HG02610 (cell line): ENCODE results near the gene PNPLA1.

Experiments used
- ATAC-seq: cut with Tn5 transposase; IDR thresholded peaks from one replicate; pipeline ENCODE4 v1.9.1; 2021; ENCODE audit warnings: mild to moderate bottlenecking, moderate library complexity; ENCODE audit not compliant: unreplicated experiment

The PNPLA1 gene

DNA sequence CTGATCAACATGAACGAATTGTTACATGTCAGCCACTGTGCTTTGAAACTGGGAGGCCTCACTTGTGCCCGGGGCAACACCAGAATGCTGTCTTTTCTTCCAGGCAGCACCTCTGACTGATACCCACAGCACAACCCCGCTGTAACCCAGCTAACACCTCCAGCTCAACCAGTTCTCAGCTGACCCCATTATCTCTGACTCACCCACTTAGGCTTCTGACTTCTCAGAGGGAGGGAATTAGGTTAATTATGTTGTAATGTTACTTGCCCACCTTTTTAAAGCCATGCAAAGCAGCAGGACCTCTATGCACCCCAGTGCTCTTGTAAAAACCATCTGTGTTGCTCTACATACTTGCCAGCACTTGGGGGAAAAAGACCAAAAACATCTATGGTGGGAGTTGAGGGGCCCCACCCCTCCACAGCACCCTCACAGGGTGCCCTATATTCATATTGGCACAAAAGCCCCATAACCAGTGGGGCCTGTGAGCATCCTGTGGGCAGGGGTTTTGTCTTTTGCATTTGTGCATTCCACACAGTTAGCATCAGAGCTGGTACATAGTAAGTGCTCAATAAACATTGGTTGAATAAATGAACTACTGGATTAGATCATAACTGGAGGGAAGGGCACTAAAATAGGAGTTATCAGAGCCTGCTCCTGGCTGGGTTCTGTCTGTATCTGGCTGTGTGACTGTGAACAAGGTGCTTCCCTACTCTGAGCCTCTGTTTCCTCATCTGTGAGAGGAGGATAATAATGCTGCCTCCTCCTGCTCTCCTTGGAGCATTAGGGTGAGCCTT, 44.6 kb downstream of the PNPLA1 start:
- ATAC-seq = no peak

DNA sequence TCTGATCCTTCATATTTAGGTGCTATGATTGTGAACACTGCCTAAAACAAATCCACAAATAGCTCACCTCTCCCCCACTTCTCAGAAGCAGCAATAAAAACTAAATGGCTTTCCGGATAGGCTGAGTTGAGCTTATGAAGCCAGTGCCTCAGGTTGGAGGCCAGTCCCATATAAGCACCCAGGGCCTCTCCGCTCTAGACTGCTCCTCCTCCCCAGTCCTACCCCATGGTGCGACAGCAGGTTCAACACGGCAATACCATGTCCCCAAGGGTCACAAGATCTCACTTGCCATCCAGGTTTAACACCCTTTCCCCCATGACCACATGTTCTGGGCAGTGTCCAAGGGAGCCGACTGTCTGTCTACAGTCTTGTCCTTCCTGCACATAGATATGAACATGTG, 46.1 kb downstream of the PNPLA1 start:
- ATAC-seq = no peak

DNA sequence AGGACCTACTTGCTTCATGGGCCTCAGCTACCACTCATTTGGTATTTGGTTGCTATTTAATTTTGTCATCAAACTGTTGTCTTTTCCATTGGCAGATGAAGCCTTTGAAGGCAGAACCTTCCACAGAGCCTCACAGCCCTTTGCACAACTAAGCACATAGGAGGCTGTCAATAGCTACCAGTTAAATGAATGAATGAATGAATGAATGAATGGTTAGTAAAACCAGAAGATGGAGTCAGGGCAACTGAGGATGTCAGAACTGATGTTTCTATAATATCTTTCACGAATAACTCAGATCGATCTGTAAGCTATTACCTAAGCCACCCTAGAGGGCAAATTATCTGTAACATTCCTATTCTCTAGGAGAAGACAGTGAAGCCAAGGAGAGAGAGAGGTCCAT, 47.8 kb downstream of the PNPLA1 start:
- no peak for ATAC-seq

DNA sequence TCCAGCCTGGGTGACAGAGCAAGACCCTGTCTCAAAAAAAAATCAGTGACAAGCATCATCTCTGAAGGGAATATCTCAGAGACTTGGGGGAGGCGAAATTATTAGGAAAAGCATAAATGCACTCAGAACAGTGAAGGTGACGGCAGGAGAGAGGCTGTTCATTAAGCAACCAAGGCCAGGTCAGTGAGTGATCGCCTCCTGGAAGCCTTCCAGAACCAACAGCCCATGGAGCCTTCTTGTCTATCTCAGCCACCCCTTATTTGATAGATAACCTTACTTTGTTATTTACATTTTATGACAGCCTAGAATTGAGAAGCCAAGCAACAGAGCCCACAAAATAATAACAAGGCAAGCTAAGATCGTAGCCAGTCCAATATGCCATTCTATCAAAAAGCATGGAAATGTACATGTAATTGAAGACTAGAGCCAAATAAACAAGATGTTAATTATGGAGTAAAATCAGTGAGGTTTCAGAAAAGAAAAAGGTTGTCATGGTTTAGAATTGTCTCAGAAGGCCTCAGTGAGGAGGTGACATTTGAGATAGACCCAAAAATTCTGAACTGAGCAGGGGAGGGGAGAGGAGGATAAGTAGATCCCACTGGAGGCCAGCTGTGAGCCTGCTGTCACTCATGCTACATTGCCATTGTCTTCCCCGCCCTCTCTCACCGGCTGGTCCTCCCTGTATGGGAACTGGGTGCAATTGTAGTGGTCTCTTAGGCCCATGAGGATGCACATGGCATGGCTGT, 49.0 kb downstream of the PNPLA1 start:
- no peak for ATAC-seq

DNA sequence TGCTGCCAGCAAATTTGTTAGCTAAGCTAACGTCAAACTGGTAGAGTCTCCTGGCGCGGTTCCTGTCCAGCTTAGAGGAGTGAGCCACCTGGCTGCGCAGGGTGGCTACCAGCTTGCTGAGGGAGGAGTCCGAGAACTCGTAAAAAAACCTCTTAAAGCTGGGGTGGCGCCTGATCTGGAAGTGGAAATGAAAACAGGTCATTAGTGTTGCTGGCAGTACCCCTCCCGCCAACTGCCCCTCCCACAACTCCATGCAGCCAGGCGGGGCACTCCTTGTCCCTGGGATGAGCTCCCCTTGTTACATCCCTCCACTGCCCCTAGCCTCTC, 49.5 kb downstream of the PNPLA1 start:
- ATAC-seq = no peak

DNA sequence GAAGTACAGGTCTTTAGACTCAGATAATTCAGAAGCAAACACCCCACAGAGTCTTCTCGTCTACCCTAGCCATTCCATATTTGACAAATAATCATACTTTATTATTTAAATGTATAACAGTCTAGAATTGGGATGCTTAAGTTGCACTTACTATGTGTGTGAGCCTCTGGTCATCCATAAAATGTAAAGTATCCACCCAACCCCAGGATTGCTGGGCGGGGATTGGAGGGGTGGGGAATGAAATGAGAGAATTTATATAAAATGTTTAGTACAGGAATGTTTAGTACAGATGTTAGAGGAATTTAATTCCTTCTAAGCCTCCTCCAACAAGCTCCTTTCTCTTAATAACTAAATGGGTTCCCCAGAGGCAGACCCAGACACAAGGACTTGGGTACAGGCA, 50.0 kb downstream of the PNPLA1 start:
- no peak for ATAC-seq

DNA sequence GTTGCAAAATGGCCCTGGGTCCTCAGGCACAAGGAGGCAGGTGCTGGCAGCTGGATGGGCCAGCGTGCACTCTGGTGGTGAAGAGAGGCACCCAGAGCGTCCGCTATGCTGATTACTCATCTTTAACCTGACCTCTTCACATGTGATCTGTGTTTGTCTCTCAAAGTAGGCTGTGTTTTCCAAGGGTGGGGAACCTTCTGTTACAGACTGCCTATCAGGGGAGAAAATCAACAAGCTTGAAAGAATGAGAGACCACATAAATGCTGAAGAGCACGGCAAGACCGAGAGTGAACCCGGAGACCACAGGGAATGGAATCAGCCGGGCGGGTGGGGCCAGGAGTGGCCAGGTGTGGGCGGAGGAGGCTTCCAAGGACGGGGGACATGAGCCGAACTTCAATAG, 50.6 kb downstream of the PNPLA1 start:
- ATAC-seq = no peak

DNA sequence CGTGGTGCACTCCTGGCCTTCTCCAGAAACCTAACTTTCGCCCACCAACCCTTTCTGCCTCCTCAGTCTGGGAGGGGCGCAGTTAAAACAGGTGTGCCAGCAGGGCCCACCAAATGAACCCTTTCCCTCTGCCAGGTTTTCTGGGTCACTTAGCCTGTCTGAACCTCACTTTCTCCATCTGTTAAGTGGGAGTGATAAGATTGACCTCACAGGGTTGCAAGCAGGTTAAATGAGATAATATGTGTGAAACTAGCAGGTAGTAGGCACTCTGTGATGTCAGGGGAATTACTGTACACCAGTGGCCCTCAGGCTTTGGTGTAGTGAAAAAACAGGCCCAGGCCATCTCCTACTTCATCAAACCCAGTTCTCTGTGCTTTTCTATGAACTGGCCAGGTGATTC, 52.7 kb downstream of the PNPLA1 start:
- no peak for ATAC-seq

DNA sequence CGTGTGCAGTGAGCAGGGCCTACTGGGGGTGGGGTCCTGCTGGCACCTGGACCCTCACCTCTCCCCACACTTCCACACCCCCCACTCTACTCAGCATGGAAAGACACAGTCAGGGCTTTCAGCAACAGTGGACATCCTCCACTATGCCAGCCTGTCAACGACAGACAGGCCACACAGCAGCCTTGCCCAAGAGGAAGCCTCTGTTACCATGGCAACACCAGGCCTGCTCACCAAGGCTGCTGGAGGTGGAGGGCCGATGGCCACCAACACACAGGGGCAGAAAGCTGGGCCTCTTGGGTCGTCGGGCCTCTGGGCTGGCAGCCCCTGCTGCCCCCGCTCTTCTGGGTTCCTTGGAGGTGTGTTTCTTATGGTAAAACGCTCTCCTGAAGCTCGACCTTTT, 53.2 kb downstream of the PNPLA1 start:
- no peak for ATAC-seq

DNA sequence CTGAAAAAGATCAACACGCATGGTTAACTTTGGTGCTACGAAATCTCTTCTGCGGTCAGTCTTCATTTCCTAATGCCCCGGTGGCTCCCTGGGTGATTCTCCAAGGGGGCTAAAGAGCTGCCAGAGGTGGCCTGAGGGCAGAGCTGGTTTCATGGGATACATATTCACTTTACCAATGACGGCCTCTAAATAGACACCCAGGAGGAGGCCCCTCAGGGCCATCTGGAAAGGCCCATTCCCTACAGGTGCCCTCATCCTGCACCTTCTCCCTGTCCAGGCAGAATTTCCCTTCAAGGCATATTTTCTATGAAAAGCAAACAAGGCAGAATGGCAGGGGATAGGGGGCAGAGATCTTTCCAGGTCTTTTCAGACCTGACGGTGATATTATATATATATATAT, 54.3 kb downstream of the PNPLA1 start:
- no peak for ATAC-seq

DNA sequence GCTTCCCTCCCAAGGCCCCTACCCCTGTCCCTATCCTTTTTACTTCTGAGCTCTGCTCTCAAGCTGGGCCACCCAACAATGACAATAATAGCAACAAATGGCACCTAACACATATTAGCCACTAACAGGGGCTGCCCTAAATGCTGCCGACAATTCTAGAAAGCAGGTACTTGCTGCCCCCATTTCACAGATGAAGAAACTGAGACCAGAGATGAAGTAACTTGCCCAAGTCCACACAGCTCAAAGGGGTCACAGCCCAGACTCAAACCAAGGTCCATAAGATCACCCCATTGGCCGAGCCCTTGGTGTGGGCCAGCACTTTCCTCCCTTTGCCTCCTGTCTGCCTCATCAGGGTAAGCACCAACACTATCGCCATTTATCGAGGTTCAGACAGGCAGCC, 54.9 kb downstream of the PNPLA1 start:
- ATAC-seq = no peak

DNA sequence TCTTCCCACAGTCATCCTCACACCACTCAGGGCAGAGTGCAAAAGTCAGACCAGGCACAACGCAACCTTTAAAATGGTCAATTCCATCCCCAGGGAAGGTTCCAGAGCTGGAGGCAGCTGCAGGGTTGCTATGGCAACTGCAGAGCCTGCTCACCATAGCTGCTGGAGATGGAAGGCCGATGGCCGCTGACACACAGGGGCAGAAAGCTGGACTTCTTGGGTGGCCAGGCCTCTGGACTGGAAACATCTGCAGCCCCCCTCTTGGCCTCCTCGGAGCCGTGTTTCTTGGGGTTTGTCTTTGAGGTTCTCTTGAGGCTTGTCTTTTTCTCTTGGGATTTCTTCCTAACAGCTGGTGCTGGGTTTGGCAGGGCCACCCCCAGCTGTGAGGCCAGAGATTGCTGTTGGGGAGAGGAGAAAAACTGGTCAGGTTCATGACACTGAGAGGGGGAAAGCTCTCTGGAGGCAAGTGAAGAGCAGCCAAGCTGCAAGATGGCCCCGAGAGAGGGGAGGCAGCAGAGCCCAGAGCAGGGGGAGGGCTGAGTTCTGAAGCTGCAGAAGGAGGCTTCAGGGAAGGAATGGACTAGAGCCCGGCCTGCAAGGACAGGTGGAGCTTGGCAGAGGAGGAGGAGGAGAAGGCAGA, 56.6 kb downstream of the PNPLA1 start:
- no peak for ATAC-seq

DNA sequence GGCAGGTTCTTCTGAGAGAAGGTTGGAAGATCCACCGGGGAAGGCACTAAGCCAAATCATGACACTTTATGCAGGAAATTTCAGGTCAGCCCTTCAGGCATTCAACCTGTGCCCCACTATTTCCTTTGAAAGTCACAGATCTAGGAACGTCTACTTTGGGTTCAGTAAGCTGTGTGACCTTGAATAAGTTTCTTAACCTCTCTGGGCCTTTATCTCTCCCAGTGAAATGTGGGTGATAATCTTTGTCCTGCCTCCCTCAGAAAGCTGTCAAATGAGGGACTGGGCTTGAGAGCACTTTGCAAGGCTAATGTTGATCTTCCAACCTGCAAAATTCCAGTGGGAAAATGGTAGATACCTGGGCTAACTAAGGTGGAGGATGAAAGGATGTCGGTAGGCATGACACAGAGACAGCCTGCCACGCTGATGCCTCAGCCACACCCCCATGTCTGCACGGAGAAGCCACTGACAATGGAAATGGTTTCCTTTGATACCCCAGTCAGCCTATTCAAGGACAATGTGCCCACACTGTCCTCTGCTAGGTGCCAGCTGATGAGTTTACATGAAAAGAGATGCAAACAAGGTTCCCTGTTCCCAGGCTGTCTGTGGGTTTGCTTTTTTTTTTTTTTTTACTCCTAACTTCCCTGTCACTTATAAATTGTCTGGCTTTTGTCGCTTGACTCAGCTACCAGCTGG, 57.5 kb downstream of the PNPLA1 start:
- ATAC-seq = no peak

DNA sequence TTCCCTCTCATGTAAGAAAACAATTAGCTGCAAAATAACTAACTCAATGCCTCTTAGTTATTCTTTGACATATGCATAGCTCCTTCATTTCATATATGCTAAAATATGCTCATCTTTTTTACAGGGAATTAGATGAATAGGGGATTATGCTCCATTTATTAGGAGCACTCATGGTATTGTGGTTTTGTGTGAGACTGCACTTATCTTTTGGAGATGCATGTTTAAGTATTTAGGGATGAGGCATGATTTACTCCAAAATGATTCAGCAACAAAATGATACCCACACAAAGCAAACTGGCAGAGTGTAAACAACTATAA, 58.0 kb downstream of the PNPLA1 start:
- no peak for ATAC-seq

DNA sequence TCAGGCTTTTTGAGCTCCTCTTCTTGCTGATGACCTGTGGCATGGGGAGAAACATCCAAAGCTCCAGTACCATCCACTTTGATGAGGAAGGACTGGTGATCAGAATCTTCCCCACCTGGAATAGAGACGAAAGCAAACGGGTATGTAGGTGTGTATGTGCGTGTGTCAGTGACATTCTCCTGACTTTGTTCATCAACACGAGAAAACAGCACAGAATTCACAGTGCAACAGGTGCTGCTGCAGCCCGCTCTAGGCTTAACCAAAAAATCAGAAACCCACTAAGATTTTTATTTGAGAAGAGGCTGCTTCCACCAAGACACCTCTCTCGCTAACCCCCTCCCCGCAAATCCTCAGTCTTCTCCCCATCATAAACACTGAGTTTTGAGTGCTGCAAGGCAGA, 58.7 kb downstream of the PNPLA1 start:
- no peak for ATAC-seq

DNA sequence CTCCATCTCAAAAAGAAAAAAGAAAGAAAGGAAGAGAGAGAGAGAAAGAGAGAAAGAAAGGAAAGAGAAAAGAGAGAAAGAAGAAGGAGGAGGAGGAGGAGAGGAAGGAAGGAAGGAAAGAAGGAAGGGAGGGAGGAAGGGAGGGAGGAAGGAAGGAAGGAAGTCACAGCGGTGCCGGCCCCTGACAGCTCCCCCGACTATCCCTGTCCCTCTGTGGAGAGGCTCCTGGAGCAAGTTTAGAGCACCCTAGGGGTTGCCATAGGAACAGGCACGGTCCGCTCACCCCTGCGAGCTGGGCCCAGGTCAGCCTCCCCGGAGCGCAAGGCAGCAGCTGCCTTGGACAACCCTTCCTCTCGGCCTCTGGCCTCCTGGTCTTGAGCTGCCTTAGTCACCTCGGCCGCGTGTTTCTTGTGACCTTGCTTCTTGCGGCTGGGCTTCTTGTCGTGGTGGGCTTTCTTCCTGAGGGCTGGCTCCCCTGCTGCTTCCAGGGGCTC, 60.0 kb downstream of the PNPLA1 start:
- no peak for ATAC-seq

DNA sequence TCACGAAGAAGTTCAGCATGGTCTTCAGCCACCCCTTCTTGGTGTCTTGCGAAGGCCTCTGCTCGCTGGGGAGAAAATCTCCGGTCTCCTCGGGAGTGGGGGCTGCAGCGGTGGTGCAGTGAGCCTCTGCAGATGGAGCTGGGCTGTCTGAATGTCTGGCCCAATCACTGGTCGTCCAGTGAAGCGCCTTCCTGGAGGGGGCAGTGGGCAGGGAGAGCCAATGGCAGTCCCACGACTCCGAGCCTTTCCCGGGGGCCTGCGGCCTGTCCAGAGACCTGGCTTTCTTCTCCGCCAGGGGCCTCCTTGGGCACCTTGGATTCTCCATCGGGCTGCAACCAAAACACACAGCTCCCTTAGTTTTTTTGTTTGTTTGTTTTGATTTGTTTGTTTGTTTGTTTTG, 60.5 kb downstream of the PNPLA1 start:
- no peak for ATAC-seq

DNA sequence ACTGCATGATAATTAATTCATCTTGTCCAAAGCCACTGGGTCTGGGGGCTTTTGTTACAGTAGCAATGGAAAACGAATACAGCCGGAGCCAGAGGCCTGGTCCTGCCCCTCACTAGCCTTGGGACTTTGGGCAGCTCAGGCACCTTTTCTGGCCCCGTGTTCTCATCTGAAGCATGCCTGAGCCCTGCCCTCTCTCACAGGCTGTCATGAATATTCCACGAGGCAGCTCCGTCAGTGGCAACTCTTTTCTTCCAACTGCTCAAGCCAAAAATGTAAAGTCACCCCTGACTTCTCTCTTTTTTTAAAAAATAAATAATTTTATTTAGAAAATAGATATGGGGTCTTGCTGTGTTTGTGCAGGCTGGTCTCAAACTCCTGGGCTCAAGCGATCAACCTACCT, 61.5 kb downstream of the PNPLA1 start:
- ATAC-seq = no peak

DNA sequence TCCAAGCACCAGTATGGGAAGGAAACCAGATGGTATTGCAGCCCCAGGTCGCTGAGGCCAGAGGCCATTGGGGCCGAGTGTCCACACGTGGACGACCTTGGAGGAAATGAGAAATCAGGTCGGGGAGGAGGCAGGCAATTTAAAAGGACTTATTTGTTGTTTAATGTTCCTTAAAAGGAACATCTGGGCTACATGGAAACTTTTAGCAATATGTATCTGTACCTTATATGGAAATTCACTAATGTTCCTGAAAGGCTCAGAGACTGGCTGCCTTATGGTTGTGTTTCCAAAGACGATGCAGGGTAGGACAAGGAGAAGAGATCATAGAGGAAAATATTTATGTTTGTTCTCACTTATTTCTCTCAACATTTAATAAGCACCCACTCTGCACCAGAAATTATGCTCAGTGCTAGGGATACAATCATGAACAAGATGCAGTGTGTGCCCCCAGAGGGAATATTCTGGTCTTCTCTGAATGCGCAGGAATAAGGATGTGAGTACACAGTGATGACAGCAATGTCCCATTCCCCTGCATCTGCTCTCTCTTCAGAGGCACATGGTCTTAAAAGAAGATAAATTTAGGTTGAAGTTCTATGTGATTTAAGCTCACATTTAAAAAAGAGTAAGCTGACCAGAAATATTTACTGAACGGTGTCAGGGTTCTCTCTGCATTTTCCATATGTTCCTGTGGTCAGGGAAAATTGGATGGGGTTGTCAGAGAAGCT, 63.5 kb downstream of the PNPLA1 start:
- ATAC-seq = no peak

DNA sequence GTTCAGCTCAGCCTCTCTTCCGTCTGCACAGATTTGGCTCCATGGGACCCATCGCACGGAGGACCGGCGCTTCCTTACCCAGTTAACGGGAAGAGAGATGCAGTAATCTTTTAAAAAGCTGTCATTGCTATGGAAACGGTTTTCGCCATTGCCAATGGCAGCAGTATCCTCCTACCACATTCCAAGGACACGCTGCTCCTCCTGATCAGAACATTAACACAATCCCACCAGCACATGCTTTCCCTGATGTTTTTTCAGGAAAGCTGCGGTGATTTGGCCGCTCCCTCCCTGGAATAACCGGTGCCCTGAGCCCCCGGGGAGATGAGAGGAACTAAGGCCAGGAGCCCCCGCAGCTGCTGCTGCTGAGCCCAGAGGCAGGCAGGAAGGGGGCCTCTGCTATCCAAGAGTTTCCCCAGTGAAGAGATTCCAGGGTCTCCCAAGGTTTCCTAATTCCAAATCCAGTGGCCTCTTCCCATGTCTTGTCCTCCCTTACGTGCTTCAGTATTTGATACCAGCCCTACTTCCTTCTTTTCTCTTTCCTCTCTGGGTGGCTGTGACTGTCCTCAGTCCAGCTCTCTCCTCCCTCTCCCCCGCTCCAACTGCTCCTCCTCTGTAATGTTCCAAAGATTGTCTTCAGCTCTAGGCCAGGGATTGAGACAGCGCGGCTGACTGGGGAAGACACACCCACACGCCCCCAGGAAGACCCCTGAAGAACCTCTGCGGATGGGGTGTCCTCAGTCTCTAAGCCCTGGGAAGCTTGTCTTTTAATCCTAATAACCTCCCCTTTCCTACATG, 64.3 kb downstream of the PNPLA1 start:
- ATAC-seq = no peak
